T-helper 22 cell (primary cell): ENCODE measurements around the gene KCNJ15.

ENCODE experiments used
- DNase-seq: peaks from one replicate; pipeline ENCODE4 v3.0.0-alpha.2; 2020; ENCODE audit warnings: low read depth

KCNJ15 gene

DNA sequence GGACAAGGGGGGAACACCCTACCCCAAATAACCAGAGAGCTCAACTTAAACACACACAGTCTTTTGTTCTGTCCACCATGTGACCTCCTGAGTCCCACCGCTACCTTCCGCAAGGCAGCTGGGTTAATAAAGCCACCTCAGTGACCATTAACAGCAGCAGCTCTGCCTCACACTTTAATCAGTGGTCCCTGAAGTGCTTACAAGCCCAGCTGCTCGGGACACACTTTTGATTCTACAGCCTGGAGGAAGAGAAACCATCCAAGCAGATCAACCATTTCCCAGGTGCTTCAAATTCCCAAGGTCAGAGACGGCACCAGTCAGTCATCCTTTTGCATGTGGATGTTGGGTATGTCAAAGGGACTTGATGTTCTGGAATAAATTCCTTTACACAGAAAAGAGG is 70.1 kb downstream of the KCNJ15 start:
- DNase-seq, result no peak

DNA sequence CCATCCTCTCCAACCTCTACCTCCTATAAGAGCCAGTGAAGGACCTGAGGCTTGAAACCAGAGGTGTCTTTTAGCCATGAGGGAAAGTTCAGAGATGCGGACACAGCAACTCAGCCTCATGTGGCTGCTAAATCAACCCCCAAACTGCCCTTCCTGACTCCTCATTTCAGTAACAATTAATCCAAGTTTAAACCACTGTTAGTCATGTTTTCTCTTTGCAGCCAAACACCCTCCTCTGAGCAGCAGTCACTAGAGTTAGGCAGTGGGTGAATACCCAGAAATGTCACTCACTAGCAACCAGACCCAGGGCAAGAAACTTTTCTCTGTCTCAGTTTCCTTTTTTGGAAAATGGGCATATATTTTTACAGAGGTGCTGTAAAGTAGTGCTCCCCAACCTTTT is 71.2 kb downstream of the KCNJ15 start:
- DNase-seq, result no peak

DNA sequence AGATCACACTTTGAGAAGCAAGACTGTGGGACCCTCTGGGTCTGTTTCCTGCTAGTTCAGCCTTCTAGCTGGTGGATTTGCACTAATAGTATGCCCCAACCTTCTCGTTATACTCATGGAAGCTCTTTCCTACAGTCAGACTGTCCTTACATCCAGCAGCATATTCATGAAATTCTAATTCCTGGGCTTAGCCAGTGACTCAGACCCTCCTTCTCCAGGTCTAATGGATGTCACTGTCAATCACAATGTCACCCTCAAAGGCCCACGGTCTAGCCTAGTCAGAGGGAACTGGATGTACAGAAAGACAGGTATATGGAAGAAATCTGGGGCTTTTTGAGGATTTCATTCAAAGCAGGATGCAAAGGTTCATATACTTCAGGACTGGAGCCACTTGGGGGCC is 72.4 kb downstream of the KCNJ15 start:
- DNase-seq, result no peak

DNA sequence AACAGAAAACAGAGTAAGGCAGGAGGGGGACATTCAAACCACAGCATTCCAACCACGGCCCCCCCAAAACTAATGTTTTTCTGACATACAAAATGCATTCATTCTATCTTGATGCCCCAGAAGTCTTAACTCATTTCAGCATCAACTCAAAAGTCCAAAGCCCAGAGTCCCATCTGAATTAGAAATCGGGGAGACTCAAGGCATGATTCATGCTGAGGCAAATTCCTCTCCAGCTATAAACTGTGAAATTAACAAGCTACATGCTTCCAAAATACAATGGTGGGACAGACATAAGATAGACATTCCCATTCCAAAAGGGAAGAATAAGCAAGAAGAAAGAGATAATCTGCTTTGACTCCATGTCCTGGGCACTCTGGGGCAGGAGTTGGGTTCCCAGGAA is 73.9 kb downstream of the KCNJ15 start:
- DNase-seq, result no peak

DNA sequence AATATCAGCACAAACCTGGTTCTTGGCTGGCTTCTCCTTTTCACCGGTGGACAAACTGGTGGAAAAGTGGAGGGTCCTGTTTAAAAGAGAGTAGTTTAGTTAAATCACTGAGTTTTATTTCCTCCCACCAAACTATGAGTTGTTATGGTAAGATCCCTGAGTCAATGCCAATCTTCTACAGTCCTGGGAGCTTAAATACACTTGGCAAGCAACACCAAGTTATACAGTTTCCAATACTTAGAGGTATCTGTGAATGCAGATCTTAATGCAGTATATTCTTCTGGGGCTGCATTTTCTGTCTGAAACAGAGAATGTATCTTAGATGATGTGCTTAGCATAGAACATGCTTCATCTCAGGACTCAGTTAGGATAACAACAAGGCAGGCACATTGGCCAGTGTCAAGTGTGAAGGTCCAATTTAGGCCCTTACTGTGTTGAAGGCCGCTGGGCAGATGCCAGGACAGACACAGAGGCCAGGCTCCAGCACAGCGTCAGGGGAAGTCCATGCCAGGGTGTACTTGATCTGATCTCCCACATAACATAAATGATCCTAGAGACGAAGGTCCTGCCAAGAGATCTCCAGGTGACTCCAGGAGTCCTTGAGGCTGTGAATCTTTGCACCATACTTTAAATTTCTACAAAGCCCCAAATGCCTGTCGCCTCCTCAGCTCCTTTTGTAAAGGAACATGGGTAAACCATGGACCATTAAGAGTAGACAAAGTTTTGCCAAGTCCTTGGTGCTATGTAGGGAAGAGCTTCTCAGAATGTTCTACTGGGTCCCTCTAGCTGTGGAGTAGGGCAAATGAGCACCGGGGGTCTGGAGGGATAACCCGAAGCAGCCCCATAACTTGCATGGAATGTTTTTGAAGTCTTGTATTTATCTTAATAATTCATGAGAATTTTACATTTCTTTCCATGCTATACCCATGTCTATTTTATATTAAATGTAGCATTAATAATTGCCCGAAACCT is 76.8 kb downstream of the KCNJ15 start:
- DNase-seq, result no peak

DNA sequence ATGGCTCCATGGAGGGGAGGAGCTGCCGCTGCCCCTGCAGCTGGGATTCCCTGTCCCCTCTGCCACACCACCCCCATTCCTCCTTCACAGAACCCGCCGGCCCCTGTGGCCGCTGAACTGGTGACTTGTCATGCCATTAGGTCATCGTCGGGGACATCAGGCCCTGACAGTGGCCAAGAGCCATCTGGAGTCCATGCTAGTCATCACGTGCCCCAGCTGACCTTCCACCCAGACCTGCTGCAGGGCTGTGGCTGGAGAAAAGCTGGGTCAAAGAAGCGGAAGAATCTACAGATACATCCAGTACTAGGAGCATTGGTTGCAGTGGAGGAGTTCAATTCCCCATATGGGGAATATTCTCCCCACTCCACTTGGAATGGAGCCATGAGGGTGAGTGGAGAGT is 78.1 kb downstream of the KCNJ15 start:
- DNase-seq, result no peak

DNA sequence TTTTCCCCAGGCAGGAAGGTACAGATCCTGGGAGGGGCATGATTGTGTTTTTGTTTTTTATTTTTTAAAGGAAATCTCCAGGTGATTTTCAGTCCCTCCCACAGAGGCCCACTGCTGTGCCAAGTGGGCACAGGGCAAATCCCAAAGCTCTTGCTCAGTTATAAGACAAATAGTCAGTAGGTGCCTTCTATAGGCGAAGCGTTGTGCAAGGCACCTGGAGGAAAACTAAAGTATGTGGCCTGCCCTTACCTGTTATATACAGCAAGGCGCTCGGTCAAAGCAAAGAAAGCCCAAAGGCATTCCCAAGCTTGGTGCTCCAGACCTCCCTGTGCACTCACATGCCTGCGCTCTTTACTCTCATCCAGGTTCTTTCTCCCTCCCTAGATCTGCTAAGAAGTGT is 81.0 kb downstream of the KCNJ15 start:
- no peak for DNase-seq

DNA sequence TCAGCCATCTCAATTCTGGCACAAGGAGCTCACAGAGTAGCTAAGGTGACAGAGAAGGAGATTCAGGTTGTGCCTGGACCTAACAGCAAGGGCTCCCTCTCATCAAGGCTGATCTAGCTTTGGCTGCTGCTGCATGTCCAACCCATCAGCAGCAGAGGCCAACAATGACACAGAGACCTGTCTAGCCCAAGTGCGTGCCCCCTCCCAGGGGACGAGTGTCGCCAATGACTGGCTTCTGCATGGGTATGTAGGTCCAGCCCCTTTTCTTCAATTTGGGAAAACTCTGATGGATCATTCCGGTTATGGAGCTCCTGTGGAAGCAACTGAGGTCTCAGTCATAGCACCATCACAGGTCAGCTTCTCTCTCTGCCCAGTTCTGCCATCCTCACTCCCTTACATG is 83.3 kb downstream of the KCNJ15 start:
- DNase-seq, result no peak

DNA sequence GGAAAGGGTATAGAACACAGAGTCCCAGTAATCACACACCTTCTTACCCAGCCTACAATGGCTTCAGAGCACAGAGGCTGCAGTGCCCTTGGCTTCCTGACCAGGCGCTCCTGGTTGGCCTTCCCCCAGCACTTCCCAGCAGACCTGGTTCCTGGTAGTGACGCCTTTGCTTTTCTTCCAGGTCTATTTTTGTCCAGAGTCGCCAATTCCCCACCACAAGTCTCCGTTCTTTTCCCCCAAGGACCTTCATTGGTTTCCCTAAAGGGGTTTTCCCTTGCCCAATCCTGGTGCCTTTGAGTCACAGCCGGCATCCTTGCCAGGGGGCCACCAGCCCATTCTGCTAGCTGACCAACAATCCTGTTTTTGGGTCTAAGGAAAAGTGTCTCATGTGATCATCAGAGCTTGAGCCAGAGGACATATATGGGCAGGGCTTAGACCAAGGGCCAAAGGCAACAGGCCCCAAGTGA is 84.8 kb downstream of the KCNJ15 start:
- DNase-seq, result no peak

DNA sequence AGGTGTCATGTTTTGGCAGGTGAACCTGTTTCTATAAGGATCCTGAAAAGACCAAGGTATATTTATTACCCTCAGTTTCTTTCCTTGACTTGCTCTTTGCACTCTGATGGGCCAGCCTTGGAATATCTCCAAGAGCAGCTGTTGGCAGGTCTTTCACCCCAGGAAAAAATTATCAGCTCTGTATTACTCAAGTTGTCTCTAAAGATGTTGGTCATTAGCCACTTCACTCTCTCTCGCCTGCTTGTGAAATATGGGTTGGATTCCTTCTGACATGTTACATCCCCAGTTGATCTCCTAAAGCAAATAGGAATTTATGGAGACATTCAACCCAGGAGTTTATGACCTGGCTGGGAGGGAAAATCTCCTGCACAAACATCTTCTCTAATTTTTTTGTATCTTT is 85.9 kb downstream of the KCNJ15 start:
- no peak for DNase-seq

DNA sequence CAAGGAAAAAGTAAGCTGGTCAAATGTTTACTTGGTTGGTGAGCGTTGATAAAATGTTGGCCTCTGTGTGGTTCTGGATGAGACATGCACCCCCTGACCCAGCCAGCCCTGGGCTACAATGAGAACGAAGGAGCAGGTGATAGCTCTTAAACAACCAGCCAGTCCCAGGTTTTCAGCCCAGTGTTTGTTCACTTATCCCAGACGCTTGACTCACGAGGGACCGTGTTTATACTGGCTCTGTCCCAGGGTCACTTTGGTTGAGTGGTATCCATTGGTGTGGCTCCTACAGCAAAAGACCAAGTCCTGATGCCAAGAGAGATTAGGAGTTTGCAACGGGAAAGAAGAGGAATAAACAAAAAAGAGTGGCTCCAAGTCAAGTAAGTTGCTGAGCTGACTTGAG is 86.9 kb downstream of the KCNJ15 start:
- no peak for DNase-seq

DNA sequence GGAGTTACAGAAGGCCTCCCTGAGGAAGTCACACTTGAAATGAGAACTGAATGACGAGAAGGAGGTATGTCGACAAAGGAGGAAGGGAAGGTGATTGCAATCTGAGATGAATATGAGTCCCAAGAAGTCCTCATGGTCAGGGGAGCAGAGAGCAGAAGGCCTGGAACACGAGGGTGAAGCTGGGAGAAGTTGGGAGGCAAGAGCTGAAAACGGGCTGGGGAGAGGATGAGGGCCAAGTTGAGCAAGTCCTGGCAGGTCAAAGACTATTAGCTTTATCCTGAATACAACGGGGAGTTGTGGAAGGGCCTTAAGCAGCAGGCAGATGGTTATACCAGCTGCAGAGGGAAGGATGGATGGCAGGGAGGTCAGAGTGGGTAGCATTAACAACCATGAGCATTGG is 89.5 kb downstream of the KCNJ15 start:
- DNase-seq, result no peak

DNA sequence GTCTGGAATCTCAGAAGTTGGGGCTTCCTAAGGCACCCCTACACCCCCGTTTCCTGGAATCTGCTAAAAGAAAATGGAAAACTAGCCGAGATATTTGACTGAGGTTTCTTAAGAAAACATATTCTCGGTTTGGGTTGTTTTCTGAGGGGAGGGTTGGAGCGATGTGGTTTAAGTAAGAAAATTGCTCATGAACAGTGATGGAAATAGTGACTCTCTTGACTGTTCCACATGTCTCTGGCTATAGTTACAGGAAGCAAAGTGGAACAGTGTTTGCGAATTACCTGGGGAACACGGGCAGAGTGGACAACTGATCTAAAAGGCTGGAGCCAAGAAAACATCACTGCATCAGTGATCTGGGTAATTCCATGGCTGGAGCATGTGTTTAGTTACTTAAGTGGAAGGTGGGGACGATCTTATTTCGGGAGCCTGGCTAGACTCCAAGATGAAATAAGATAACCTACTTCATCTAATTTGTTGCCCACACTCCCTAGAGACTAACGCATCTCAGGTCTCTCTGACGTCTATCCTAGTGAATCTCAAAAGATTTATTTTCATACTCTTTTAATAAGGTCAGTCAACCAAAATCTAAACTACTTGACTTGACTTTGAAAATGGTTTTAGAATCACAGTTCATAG is 92.4 kb downstream of the KCNJ15 start:
- DNase-seq, result no peak

DNA sequence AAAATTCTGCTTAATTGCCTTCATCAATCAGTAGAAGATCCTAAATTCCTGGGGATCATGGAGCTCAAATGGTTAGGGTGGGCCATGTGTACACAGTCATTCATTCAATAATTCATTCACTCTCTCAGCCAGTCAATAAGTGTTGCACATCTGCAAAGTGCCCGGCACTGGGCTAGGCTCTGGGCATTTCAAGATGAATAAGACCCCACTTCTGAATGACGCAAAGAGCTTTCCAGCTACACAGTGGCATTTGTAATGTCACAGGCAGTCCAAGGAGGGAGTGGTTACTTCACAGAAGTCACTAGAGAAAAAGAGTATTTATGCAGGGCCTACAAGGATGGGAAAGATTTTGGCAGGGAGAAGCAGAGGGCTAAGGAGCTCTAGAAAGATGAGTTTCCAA is 93.2 kb downstream of the KCNJ15 start:
- no peak for DNase-seq

DNA sequence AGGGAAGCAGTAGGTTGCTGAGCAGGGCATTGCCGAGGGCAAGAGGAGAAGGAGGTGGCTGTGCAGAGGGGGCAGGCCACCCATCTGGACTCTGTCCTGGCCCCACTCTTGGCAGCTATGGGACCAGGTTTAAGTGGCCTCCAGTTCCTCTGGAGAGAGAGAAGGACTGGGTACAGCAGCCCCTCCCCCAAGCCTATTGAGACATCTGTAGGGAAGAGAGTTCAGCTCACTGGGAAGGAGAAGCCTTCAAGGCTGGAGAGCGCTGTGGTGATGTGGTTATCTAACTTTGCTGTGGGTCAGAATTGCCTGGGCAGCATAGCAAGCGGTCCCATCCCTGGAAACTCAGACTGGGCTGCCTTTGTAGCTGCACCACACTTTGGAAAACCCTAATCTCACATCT is 93.9 kb downstream of the KCNJ15 start:
- DNase-seq, result no peak

DNA sequence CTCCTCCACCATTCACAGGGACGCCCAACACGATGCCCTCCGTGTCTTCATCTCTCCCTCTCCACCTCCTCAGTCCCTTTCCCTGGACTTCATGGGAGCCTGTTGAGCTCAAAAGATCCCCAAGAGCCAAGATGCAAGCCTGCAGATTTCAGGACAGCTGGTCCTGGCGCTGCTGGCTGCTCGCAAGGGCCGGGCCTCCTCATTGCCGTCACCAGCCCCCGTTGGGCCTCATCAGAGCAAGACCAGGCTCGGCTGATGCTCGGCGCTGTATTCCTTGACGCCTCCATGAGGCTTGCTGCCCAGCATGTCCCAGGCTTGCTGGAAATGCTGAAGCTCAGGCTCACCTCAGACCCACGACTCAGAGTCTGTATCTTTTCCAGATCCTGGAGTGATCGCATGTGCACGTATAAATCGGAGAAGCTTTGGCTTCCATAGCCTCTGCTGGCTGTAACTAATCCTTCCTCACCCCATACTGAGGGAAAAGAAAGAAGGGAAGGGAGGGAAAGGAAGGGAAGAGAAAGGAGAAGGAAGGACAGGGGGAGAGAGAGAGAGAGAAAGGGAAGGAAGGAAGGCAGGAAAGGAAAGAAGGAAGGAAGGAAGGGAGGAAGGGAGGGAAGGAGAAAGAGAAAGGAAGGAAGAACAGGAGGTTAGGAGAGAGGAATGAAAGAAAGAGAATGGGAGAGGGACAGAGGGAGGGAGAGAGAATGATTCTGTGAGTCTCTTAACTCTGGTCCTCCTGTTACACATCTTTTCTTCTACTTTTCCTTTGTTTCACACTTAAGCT is 94.6 kb downstream of the KCNJ15 start:
- DNase-seq, result no peak

DNA sequence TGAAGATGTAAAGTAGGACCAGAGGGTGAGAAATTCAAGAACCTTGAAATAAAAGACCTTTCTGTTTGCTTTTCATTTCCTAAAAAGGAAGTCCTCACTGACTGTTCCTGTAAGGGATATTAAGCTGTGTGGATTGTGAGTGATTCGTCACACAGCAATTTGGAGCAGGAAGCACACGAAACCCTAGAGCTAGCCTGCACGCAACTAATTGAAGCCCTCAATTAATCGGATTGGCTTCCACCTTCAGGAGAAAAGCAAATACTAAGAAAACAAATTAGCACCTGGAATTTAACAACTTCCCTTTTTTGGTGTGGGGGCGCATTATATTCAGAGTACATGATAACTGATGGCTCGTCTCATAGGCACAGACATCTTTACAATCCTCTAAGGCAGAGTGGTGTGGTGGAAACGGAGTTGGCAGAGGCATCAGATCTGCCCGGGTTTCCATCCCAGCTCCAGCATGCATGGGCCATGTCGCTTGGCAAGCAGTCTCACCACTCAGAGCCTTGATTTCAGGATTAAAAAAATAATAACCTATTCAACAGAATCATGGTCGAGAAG is 95.2 kb downstream of the KCNJ15 start:
- DNase-seq, result no peak

DNA sequence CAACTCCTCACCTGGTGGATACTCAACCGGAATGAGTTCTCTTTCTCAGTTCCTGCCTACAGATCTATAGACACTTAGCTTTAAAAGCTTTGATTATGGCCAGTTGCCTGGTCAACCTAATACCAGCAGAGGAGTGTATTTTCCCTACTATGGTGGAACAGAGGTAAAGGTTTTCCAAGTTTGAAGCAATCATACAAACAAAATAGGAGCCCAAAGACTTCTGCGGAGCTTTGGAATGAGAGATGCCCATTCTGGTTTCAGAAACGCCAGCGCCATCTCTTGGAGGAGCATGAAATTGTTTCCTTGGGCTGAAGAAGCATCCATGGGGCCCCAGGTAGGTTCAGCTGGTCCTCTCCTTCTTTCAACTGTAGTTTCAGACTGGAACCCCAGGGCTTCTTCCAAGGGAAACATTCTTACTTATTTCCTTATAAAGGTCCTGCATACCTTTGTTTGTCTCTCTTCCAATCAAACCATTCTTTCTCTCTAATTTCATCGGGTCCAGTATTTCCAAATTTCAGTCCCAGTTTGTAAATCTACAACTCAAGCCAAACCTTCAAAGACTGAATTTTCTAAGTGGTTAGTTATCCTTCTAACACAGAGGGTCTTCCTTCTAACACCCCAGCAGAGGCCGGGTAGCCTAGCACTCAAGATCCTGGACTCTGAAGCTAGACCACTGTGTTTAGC is 95.9 kb downstream of the KCNJ15 start:
- DNase-seq, result no peak

DNA sequence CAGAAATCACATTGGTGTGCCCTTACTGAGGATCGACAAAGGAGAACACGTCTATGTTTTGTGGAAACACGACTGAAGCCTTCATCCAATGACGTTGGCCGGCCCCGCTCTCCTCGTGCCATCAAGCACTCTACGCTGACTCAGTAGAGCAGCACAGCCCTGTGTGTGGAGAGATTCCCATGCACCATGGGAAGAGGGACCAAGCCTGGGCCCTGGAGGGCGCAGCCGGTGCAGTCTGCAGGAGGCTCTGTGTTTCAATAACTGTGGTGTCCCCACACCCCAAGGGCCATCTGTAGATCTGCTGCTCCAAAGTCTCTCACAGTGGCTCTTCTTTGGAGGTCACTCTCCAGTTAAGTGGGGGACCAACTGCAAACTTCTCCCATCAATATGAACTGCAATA is 97.4 kb downstream of the KCNJ15 start:
- DNase-seq, result no peak

DNA sequence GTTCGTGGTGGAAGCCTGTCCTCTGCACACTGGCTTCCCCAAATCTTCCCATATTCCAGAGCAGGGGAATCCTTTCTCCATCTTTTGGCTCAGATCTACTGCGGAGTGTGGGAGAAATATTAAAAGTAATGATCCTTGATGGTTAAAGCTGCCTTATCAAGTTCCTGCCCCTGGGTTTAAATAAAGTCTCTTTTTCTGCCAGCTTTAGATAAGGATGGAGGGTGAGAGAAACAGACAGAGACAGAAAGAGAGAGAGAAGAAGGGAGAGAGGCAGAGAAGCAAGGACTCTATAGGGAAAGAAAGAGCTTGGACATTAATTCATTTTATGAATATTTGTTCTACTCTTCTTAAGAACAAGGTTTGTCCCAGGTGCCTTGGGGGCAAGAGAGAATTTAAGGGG is 98.0 kb downstream of the KCNJ15 start:
- no peak for DNase-seq

DNA sequence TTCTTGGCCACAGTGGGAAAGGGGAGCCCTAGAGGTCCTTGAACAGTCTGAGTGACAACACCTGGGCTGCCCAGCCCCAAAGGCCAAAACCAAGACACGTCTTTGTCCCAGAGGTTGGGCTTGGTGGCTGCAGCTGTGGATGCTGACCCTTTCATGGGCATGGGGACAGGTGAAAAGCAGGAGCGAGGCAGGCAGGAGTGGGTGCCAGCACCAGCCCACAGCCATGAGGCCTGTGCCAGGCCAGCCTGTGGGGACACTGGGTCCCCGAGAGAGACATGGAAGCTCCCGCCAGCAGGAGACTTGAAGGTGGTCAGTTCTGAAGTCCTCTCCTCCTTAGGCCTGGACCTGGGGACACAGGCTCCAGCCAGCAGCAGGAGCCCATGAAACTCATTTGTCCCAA is 98.6 kb downstream of the KCNJ15 start:
- DNase-seq, result no peak
